ENCODE measurements around the gene PPP1R12C.
A peak's percentile ranks its signal among the peaks of the same experiment; 100 is the strongest.
"Not testable (repeated sequence)": the region's sequence is repeated elsewhere in the genome, so short reads cannot be mapped to it uniquely, and the experiment has no call there.

The PPP1R12C gene

GRCh38 chr19:55070466-55071128 lies 46.8 kb downstream of the PPP1R12C start:
- Mint-ChIP-seq H3K9me3 (no peaks in the 10 kb centered on the region), H3K27ac (no peak overlapping the region), H3K36me3 (ENCODE audit: low read depth) (no peaks in the 10 kb centered on the region), H3K4me1 (ENCODE audit: low read depth) (peaks cover 9% of the 10 kb centered on the region), H3K4me3 (no peak overlapping the region), H3K27me3 (ENCODE audit: low read depth) (peaks cover 52% of the 10 kb centered on the region)
- DNase-seq (ENCODE audit: low spot score), result no peak

GRCh38 chr19:55069865-55070197 lies 47.6 kb downstream of the PPP1R12C start:
- DNase-seq (ENCODE audit: low spot score), result no peak
- Mint-ChIP-seq H3K27me3 (ENCODE audit: low read depth) (peaks cover 52% of the 10 kb centered on the region), H3K9me3 (no peaks in the 10 kb centered on the region), H3K4me1 (ENCODE audit: low read depth) (peaks cover 9% of the 10 kb centered on the region), H3K36me3 (ENCODE audit: low read depth) (no peaks in the 10 kb centered on the region), H3K4me3 (no peak overlapping the region), H3K27ac (no peak overlapping the region)

- no peaks in the 10 kb centered on the region for H3K36me3 Mint-ChIP-seq (ENCODE audit: low read depth)
- peak overlapping the region; percentile 30 for H3K4me3 Mint-ChIP-seq
- H3K9me3 Mint-ChIP-seq, result no peaks in the 10 kb centered on the region
- peaks cover 9% of the 10 kb centered on the region for H3K4me1 Mint-ChIP-seq (ENCODE audit: low read depth)
- no peak for DNase-seq (ENCODE audit: low spot score)
- peaks cover 52% of the 10 kb centered on the region for H3K27me3 Mint-ChIP-seq (ENCODE audit: low read depth)
- H3K27ac Mint-ChIP-seq, result no peak overlapping the region
Observed at GRCh38 chr19:55068950-55069864, 48.2 kb downstream of the PPP1R12C start.

- no peak overlapping the region for H3K4me3 Mint-ChIP-seq
- peaks cover 57% of the 10 kb centered on the region for H3K27me3 Mint-ChIP-seq (ENCODE audit: low read depth)
- H3K36me3 Mint-ChIP-seq (ENCODE audit: low read depth), result no peaks in the 10 kb centered on the region
- DNase-seq (ENCODE audit: low spot score), result no peak
- H3K4me1 Mint-ChIP-seq (ENCODE audit: low read depth), result peaks cover 9% of the 10 kb centered on the region
- no peaks in the 10 kb centered on the region for H3K9me3 Mint-ChIP-seq
- H3K27ac Mint-ChIP-seq, result no peak overlapping the region
Observed at GRCh38 chr19:55067869-55068268, 49.6 kb downstream of the PPP1R12C start.

GRCh38 chr19:55066107-55066709 lies 51.2 kb downstream of the PPP1R12C start:
- H3K27ac Mint-ChIP-seq, result no peak overlapping the region
- no peak overlapping the region for H3K4me3 Mint-ChIP-seq
- H3K36me3 Mint-ChIP-seq (ENCODE audit: low read depth), result no peaks in the 10 kb centered on the region
- H3K4me1 Mint-ChIP-seq (ENCODE audit: low read depth), result peaks cover 15% of the 10 kb centered on the region
- H3K9me3 Mint-ChIP-seq, result no peaks in the 10 kb centered on the region
- H3K27me3 Mint-ChIP-seq (ENCODE audit: low read depth), result peaks cover 51% of the 10 kb centered on the region
- no peak for DNase-seq (ENCODE audit: low spot score)

- not testable (repeated sequence) for H3K27ac Mint-ChIP-seq; H3K36me3 Mint-ChIP-seq (ENCODE audit: low read depth); H3K9me3 Mint-ChIP-seq; DNase-seq (ENCODE audit: low spot score); H3K4me3 Mint-ChIP-seq
- Mint-ChIP-seq H3K4me1 (ENCODE audit: low read depth) (peaks cover 14% of the 10 kb centered on the region), H3K27me3 (ENCODE audit: low read depth) (peaks cover 49% of the 10 kb centered on the region)
Observed at GRCh38 chr19:55065516-55065915, 51.9 kb downstream of the PPP1R12C start.

GRCh38 chr19:55063492-55063843 lies 54.0 kb downstream of the PPP1R12C start:
- no peak overlapping the region for H3K27ac Mint-ChIP-seq
- no peaks in the 10 kb centered on the region for H3K9me3 Mint-ChIP-seq
- peaks cover 12% of the 10 kb centered on the region for H3K36me3 Mint-ChIP-seq (ENCODE audit: low read depth)
- H3K4me3 Mint-ChIP-seq, result no peak overlapping the region
- DNase-seq (ENCODE audit: low spot score), result no peak
- peaks cover 32% of the 10 kb centered on the region for H3K27me3 Mint-ChIP-seq (ENCODE audit: low read depth)
- peaks cover 6% of the 10 kb centered on the region for H3K4me1 Mint-ChIP-seq (ENCODE audit: low read depth)

GRCh38 chr19:55062735-55063491 lies 54.5 kb downstream of the PPP1R12C start, which contains the start of gene RDH13:
Gene RDH13, minus strand, starts transcription at chr19:55063148. Its CDS starts 116 bp downstream, at chr19:55063032.
- Mint-ChIP-seq H3K9me3 (no peaks in the 10 kb centered on the region), H3K27ac (peak within 1 kb of the TSS; percentile 41), H3K4me3 (peak within 1 kb of the TSS; percentile 90), H3K4me1 (ENCODE audit: low read depth) (peaks cover 6% of the 10 kb centered on the region), H3K27me3 (ENCODE audit: low read depth) (peaks cover 27% of the 10 kb centered on the region), H3K36me3 (ENCODE audit: low read depth) (peaks cover 14% of the 10 kb centered on the region)
- DNase-seq (ENCODE audit: low spot score), result peak; percentile 95

- H3K4me3 Mint-ChIP-seq; DNase-seq (ENCODE audit: low spot score); H3K9me3 Mint-ChIP-seq; H3K4me1 Mint-ChIP-seq (ENCODE audit: low read depth); H3K27me3 Mint-ChIP-seq (ENCODE audit: low read depth); H3K27ac Mint-ChIP-seq: not testable (repeated sequence)
- peaks cover 29% of the 10 kb centered on the region for H3K36me3 Mint-ChIP-seq (ENCODE audit: low read depth)
Observed at GRCh38 chr19:55060287-55060686, 57.1 kb downstream of the PPP1R12C start.

GRCh38 chr19:55058781-55059610 lies 58.4 kb downstream of the PPP1R12C start:
- Mint-ChIP-seq H3K4me3 (no peak overlapping the region), H3K9me3 (no peaks in the 10 kb centered on the region), H3K4me1 (ENCODE audit: low read depth) (peaks cover 6% of the 10 kb centered on the region), H3K27ac (no peak overlapping the region), H3K27me3 (ENCODE audit: low read depth) (peaks cover 4% of the 10 kb centered on the region), H3K36me3 (ENCODE audit: low read depth) (peaks cover 33% of the 10 kb centered on the region)
- no peak for DNase-seq (ENCODE audit: low spot score)

- DNase-seq (ENCODE audit: low spot score), result no peak
- Mint-ChIP-seq H3K27me3 (ENCODE audit: low read depth) (no peaks in the 10 kb centered on the region), H3K27ac (no peak overlapping the region), H3K9me3 (no peaks in the 10 kb centered on the region), H3K4me3 (no peak overlapping the region), H3K4me1 (ENCODE audit: low read depth) (peaks cover 2% of the 10 kb centered on the region), H3K36me3 (ENCODE audit: low read depth) (peaks cover 43% of the 10 kb centered on the region)
Observed at GRCh38 chr19:55056827-55057226, 60.6 kb downstream of the PPP1R12C start.

- no peak for DNase-seq (ENCODE audit: low spot score)
- no peaks in the 10 kb centered on the region for H3K9me3 Mint-ChIP-seq
- no peak overlapping the region for H3K4me3 Mint-ChIP-seq
- peaks cover 45% of the 10 kb centered on the region for H3K36me3 Mint-ChIP-seq (ENCODE audit: low read depth)
- no peak overlapping the region for H3K27ac Mint-ChIP-seq
- H3K27me3 Mint-ChIP-seq (ENCODE audit: low read depth), result no peaks in the 10 kb centered on the region
- no peaks in the 10 kb centered on the region for H3K4me1 Mint-ChIP-seq (ENCODE audit: low read depth)
Observed at GRCh38 chr19:55053735-55054134, 63.7 kb downstream of the PPP1R12C start.

Measured in T-helper 2 cell treated with Interferon-gamma antibody and Interleukin-4, amounts not matched to agents 5 μg/mL and 100 μg/mL, for 36 hours (primary cell).